ENCODE data around the gene CHMP4A.

DNA sequence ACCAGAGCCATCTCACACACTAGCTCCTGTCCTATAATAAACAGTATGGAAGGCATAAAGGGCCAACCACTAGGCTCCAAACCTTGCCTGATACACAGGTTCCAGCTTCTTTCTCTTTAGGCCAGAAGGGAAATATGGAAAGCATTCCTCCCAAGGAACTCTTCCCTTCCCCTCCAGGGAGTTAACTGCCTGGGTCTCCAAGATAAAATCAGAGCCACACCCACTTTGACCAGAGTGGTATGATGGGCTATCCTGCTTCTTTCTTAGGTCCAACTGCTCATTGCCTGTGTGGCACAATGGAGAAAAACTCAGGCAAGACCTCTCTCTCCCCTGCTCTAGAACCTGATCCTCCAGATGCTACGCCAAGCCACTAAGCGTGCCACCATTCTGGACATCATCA lies 5.7 kb downstream of the CHMP4A start:
- TF ChIP-seq, protein P1, sequence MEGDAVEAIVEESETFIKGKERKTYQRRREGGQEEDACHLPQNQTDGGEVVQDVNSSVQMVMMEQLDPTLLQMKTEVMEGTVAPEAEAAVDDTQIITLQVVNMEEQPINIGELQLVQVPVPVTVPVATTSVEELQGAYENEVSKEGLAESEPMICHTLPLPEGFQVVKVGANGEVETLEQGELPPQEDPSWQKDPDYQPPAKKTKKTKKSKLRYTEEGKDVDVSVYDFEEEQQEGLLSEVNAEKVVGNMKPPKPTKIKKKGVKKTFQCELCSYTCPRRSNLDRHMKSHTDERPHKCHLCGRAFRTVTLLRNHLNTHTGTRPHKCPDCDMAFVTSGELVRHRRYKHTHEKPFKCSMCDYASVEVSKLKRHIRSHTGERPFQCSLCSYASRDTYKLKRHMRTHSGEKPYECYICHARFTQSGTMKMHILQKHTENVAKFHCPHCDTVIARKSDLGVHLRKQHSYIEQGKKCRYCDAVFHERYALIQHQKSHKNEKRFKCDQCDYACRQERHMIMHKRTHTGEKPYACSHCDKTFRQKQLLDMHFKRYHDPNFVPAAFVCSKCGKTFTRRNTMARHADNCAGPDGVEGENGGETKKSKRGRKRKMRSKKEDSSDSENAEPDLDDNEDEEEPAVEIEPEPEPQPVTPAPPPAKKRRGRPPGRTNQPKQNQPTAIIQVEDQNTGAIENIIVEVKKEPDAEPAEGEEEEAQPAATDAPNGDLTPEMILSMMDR (conservative IDR thresholded peaks at IDR 0.05), result no peak
- no peak for TF ChIP-seq EZH2 (IDR thresholded peaks at IDR 0.05; ENCODE audit: low read depth)
